ENCODE data around the gene PCDH18. TPM values are rescaled to one million over a fixed set of nuclear protein-coding genes. Genes with fewer than 3 reads are reported as not detected.
"Not testable (repeated sequence)": the region's sequence is repeated elsewhere in the genome, so short reads cannot be mapped to it uniquely, and the experiment has no call there.

PCDH18 gene
- total and polyA plus RNA-seq, 7 donors, result 1.8 to 108 (median 64.6) TPM

- no peak for DNase-seq
- H3K36me3 ChIP-seq, result peaks cover 0 to 28% (median 0%) of the 10 kb centered on the region in 4 donors
- H3K27ac ChIP-seq, result peak overlapping the region; percentile 8 to 87 (median 82)
- H3K9me3 ChIP-seq, result no peaks in the 10 kb centered on the region
- no peak for TF ChIP-seq POLR2A (IDR thresholded peaks at IDR 0.05)
- TF ChIP-seq EP300 (IDR thresholded peaks at IDR 0.05), result no peak
- no peak for TF ChIP-seq CTCF (IDR thresholded peaks at IDR 0.05)
- TF ChIP-seq POLR2AphosphoS5 (IDR thresholded peaks at IDR 0.05), result no peak
- H3K4me3 ChIP-seq, result peak overlapping the region; percentile 13 to 70 (median 56)
- peaks cover 0 to 55% (median 37%) of the 10 kb centered on the region in 4 donors for H3K4me1 ChIP-seq
- intact Hi-C loops (cut with DNase I), result no loop called here
- no peaks in the 10 kb centered on the region for H3K27me3 ChIP-seq
These were observed 5.6 kb downstream of the PCDH18 start for GRCh38 chr4:137526681-137527080.

- peak overlapping the region; percentile 10 to 87 (median 52) for H3K27ac ChIP-seq
- peaks cover 5 to 44% (median 8%) of the 10 kb centered on the region in 4 donors for H3K36me3 ChIP-seq
- TF ChIP-seq EP300 (IDR thresholded peaks at IDR 0.05), result no peak
- no peak for TF ChIP-seq CTCF (IDR thresholded peaks at IDR 0.05)
- TF ChIP-seq POLR2A (IDR thresholded peaks at IDR 0.05), result no peak
- TF ChIP-seq POLR2AphosphoS5 (IDR thresholded peaks at IDR 0.05), result no peak
- no peaks in the 10 kb centered on the region for H3K9me3 ChIP-seq
- peak overlapping the region in 1 of 4 donors; percentile 61 for H3K4me3 ChIP-seq
- no peaks in the 10 kb centered on the region for H3K27me3 ChIP-seq
- DNase-seq, result no peak
- intact Hi-C loops (cut with DNase I), result no loop called here
- WGBS, 2 donors, result 64 to 68% methylated on average over 4 of the region's 4 CpGs
- peaks cover 0 to 65% (median 42%) of the 10 kb centered on the region in 4 donors for H3K4me1 ChIP-seq
These were observed 7.4 kb downstream of the PCDH18 start for GRCh38 chr4:137524725-137525369.

GRCh38 chr4:137523329-137523728 is 9.0 kb downstream of the PCDH18 start:
- DNase-seq, result no peak
- 63 to 76% methylated on average over 1 of the region's 1 CpG for WGBS, 2 donors
- Histone ChIP-seq H3K27ac (peak overlapping the region; percentile 7 to 87 (median 48)), H3K4me3 (no peak overlapping the region), H3K27me3 (no peaks in the 10 kb centered on the region), H3K4me1 (peaks cover 0 to 79% (median 54%) of the 10 kb centered on the region in 4 donors), H3K36me3 (peaks cover 5 to 44% (median 8%) of the 10 kb centered on the region in 4 donors), H3K9me3 (no peaks in the 10 kb centered on the region)
- intact Hi-C loops (cut with DNase I), result no loop called here
- TF ChIP-seq POLR2AphosphoS5 (IDR thresholded peaks at IDR 0.05) (no peak), CTCF (IDR thresholded peaks at IDR 0.05) (no peak), POLR2A (IDR thresholded peaks at IDR 0.05) (no peak), EP300 (IDR thresholded peaks at IDR 0.05) (no peak)

GRCh38 chr4:137521053-137521452 is 11.2 kb downstream of the PCDH18 start:
- Histone ChIP-seq H3K27me3 (no peaks in the 10 kb centered on the region), H3K4me3 (no peak overlapping the region), H3K9me3 (no peaks in the 10 kb centered on the region), H3K4me1 (peaks cover 0 to 75% (median 48%) of the 10 kb centered on the region in 4 donors), H3K27ac (peak overlapping the region in 3 of 4 donors; percentile 1 to 85 (median 66)), H3K36me3 (peaks cover 5 to 44% (median 8%) of the 10 kb centered on the region in 4 donors)
- no peak for DNase-seq
- intact Hi-C loops (cut with DNase I), result no loop called here
- 88 to 91% methylated on average over 9 of the region's 9 CpGs for WGBS, 2 donors
- TF ChIP-seq POLR2A (IDR thresholded peaks at IDR 0.05), result no peak

- WGBS, 2 donors, result 55% methylated on average over 2 of the region's 2 CpGs
- Histone ChIP-seq H3K9me3 (no peaks in the 10 kb centered on the region), H3K36me3 (peaks cover 5 to 37% (median 8%) of the 10 kb centered on the region in 4 donors), H3K27me3 (no peaks in the 10 kb centered on the region), H3K4me3 (no peak overlapping the region), H3K27ac (peak overlapping the region; percentile 10 to 85 (median 54)), H3K4me1 (peaks cover 0 to 75% (median 40%) of the 10 kb centered on the region in 4 donors)
- DNase-seq, result no peak
- no peak for TF ChIP-seq EP300 (IDR thresholded peaks at IDR 0.05)
- no peak for TF ChIP-seq POLR2A (IDR thresholded peaks at IDR 0.05)
- no peak for TF ChIP-seq POLR2AphosphoS5 (IDR thresholded peaks at IDR 0.05)
- no peak for TF ChIP-seq CTCF (IDR thresholded peaks at IDR 0.05)
- intact Hi-C loops (cut with DNase I), result no loop called here
These were observed 12.9 kb downstream of the PCDH18 start for GRCh38 chr4:137519406-137519805.

GRCh38 chr4:137517323-137517722 is 15.0 kb downstream of the PCDH18 start:
- DNase-seq; H3K27me3 ChIP-seq; H3K9me3 ChIP-seq; H3K4me3 ChIP-seq; intact Hi-C loops (cut with DNase I): not testable (repeated sequence)
- Histone ChIP-seq H3K27ac (peak overlapping the region in 3 of 4 donors; percentile 34 to 85 (median 66)), H3K36me3 (peaks cover 5 to 23% (median 8%) of the 10 kb centered on the region in 4 donors), H3K4me1 (peaks cover 0 to 59% (median 31%) of the 10 kb centered on the region in 4 donors)
- 78 to 94% methylated on average over 3 of the region's 3 CpGs for WGBS, 2 donors

Measured in sigmoid colon (tissue), 7 donors.